ENCODE measurements around the gene RPS6KB2.

Gene RPS6KB2

DNA sequence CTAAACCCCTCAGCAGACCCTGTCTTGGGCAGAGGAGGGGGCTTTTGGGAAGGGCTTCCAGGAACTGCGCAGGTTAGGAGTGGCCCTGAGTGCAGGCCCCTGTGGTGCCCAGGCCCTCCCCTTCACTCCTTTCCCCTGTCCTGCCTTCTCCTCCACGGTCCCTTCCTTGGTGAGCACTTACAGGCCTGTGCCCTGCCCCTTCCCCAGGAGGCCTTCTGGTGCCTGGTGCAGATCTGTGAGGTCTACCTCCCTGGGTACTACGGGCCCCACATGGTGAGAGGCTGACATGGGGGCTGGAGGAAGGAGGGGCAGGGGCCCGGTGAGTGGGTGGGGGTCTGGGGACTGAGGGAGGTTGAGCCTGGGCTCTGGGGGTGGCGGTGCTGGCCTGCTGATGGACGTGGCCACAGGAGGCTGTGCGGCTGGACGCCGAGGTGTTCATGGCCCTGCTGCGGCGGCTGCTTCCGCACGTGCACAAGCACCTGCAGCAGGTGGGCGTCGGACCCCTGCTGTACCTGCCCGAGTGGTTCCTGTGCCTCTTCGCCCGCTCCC, 21.8 kb upstream of the RPS6KB2 start:
- 88 to 91% methylated on average over 14 to 17 of the region's 18 CpGs for WGBS, 2 experiments (ENCODE audit: insufficient coverage in 2 of 2)
- Histone ChIP-seq H3K4me3 (ENCODE audit: extremely low read depth, insufficient read depth, low read length, poor library complexity, severe bottlenecking) (no peak overlapping the region), H3K36me3 (ENCODE audit: control insufficient read depth, insufficient read depth, low read length) (no peaks in the 10 kb centered on the region), H3K4me1 (ENCODE audit: control insufficient read depth, insufficient read depth, low read length, poor library complexity, severe bottlenecking) (peaks cover 12% of the 10 kb centered on the region), H3K27ac (ENCODE audit: low read depth, low read length, severe bottlenecking) (no peak overlapping the region), H3K9me3 (ENCODE audit: control insufficient read depth, low read length) (no peaks in the 10 kb centered on the region)

DNA sequence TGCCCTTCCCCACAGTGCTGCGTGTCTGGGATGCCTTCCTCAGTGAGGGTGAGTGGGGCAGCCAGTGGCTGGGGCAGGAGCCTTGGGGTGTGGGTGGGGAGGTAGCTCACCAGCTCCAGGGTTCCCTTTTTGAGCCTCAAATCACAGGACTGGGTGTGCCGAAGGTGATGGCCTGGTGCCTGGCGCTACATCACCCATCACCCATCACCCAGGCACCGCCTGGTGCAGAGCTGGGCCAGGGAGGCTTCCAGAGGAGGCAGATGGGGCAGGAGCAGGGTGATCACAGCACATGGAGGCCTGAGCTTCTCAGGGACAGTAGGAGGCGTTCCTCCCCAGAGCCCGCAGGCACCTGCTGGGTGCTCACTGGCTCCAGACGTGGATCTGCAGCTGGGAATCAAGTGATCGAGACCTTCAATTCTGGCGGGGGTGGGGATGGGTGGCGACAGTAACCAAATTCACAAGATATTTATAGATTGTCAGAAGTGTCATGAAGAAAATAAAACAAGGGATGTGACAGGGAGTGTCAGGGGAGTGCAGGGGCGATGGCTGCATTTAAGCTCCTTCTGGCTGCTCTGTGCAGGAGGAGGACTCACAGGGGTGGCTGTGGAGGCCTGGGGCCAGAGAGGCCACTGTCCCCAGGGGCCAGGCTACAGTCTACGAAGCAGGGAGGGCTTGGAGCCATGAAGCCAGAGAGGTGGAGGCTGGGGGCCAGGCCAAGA, 21.2 kb upstream of the RPS6KB2 start:
- Histone ChIP-seq H3K4me1 (ENCODE audit: control insufficient read depth, insufficient read depth, low read length, poor library complexity, severe bottlenecking) (peaks cover 10% of the 10 kb centered on the region), H3K9me3 (ENCODE audit: control insufficient read depth, low read length) (no peaks in the 10 kb centered on the region), H3K36me3 (ENCODE audit: control insufficient read depth, insufficient read depth, low read length) (no peaks in the 10 kb centered on the region), H3K27ac (ENCODE audit: low read depth, low read length, severe bottlenecking) (no peak overlapping the region), H3K4me3 (ENCODE audit: extremely low read depth, insufficient read depth, low read length, poor library complexity, severe bottlenecking) (no peak overlapping the region)
- WGBS, 2 experiments (ENCODE audit: insufficient coverage in 2 of 2), result 83 to 85% methylated on average over 7 to 9 of the region's 12 CpGs

DNA sequence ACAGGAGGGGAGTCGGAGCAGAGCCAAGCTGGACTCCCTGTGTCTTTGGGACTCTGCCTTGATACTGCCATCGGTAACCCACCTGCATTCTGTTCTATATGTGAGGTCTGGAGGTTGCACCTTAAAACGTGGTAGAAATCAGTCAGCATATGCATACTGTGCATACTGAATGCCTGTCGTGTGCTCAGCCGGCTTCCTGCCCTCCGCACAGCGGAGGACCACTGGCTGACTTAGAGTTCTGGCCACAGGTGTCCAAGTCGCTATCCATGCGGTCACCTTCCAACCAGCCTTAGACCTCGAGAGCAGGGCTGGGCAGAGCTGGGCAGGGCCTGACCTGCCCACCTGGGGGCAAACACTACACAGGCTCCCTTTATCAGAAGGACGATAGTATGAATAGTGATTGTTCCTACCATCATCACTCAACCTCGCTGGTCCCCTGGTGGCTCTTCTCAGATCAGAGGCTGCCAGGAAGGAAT, 20.6 kb upstream of the RPS6KB2 start:
- WGBS, 2 experiments (ENCODE audit: insufficient coverage in 2 of 2), result 88 to 89% methylated on average over 10 to 12 of the region's 12 CpGs
- H3K4me3 ChIP-seq (ENCODE audit: extremely low read depth, insufficient read depth, low read length, poor library complexity, severe bottlenecking), result no peak overlapping the region
- no peaks in the 10 kb centered on the region for H3K36me3 ChIP-seq (ENCODE audit: control insufficient read depth, insufficient read depth, low read length)
- H3K4me1 ChIP-seq (ENCODE audit: control insufficient read depth, insufficient read depth, low read length, poor library complexity, severe bottlenecking), result peaks cover 7% of the 10 kb centered on the region
- H3K27ac ChIP-seq (ENCODE audit: low read depth, low read length, severe bottlenecking), result no peak overlapping the region
- no peaks in the 10 kb centered on the region for H3K9me3 ChIP-seq (ENCODE audit: control insufficient read depth, low read length)

DNA sequence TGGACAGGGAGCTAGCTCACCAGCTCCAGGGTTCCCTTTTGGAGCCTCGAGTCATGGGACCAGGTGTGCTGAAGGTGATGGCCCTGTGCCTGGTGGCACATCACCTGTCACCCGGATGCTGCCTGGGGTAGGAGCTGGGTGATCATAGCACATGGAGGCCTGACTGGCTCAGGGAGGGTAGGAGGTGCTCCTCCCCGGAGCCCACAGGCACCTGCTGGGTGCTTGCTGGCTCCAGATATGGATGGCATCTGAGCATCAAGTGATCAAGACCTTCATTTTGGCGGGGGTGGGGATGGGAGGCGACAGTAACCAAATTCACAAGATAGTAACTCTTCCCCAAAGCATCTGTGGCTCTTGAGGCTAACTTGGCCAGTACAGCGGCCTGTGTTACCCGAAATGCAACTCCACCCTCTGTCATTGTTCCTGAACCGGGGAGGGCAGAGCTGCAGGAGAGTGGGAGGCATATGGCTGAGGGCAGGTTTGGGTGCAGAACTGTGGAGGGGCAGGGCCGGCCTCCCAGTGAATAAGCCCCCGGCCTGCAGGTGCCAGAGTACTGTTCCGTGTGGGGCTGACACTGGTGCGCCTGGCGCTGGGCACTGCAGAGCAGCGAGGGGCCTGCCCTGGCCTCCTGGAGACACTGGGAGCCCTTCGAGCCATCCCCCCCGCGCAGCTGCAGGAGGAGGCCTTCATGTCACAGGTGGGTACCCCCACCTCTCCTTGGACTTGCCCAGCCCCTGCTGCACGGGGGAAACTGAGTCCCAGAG, 19.7 kb upstream of the RPS6KB2 start:
- no peak overlapping the region for H3K27ac ChIP-seq (ENCODE audit: low read depth, low read length, severe bottlenecking)
- H3K4me1 ChIP-seq (ENCODE audit: control insufficient read depth, insufficient read depth, low read length, poor library complexity, severe bottlenecking), result peaks cover 8% of the 10 kb centered on the region
- H3K9me3 ChIP-seq (ENCODE audit: control insufficient read depth, low read length), result no peaks in the 10 kb centered on the region
- WGBS, 2 experiments (ENCODE audit: insufficient coverage in 2 of 2), result 85 to 92% methylated on average over 5 to 16 of the region's 18 CpGs
- no peaks in the 10 kb centered on the region for H3K36me3 ChIP-seq (ENCODE audit: control insufficient read depth, insufficient read depth, low read length)
- no peak overlapping the region for H3K4me3 ChIP-seq (ENCODE audit: extremely low read depth, insufficient read depth, low read length, poor library complexity, severe bottlenecking)

DNA sequence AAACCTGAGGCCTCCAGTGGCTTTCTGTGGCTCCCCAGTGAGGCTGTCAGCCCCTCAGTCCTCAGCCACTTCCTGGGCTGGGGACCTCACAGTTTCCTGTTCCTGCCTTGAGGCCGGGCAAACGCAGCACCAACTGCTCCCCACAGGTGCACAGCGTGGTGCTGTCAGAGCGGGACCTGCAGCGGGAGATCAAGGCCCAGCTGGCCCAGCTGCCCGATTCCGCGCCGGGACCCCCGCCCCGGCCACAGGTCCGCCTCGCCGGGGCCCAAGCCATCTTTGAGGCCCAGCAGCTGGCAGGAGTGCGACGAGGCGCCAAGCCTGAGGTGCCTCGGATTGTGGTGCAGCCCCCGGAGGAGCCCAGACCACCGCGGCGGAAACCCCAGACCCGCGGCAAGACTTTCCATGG, 19.0 kb upstream of the RPS6KB2 start:
- peaks cover 3% of the 10 kb centered on the region for H3K4me1 ChIP-seq (ENCODE audit: control insufficient read depth, insufficient read depth, low read length, poor library complexity, severe bottlenecking)
- 92 to 95% methylated on average over 20 to 24 of the region's 24 CpGs for WGBS, 2 experiments (ENCODE audit: insufficient coverage in 2 of 2)
- no peaks in the 10 kb centered on the region for H3K36me3 ChIP-seq (ENCODE audit: control insufficient read depth, insufficient read depth, low read length)
- H3K4me3 ChIP-seq (ENCODE audit: extremely low read depth, insufficient read depth, low read length, poor library complexity, severe bottlenecking), result no peak overlapping the region
- no peak overlapping the region for H3K27ac ChIP-seq (ENCODE audit: low read depth, low read length, severe bottlenecking)
- H3K9me3 ChIP-seq (ENCODE audit: control insufficient read depth, low read length), result no peaks in the 10 kb centered on the region

DNA sequence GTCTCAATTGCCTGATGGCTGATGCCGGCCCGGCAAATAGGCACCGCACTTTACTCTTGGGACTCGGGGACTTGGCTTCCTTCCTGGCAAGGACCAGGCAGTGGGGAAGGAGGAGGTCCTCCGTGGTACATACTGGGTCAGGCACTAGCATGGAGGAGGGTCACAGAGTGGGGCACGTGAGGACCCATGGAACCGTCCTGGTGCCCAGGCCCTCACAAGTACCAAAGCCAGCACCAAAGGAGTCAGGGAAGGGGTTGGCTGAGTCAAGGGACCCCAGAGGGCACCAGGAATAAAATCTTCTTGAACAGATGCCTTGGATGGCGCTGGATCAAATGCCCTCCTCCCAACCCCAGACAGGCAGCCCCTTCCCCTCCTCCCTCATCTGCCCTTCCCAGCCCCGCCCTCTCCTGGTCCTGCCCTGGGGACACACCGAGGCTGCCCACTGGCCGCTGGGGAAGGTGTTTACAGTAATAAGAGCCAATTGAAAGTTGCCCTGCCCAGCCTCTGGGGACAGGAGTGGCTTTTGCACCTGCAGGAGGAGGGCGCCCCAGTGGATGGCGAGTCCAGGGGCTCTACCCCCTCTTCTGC, 18.4 kb upstream of the RPS6KB2 start:
- H3K36me3 ChIP-seq (ENCODE audit: control insufficient read depth, insufficient read depth, low read length), result no peaks in the 10 kb centered on the region
- H3K9me3 ChIP-seq (ENCODE audit: control insufficient read depth, low read length), result no peaks in the 10 kb centered on the region
- H3K4me3 ChIP-seq (ENCODE audit: extremely low read depth, insufficient read depth, low read length, poor library complexity, severe bottlenecking), result no peak overlapping the region
- no peak overlapping the region for H3K27ac ChIP-seq (ENCODE audit: low read depth, low read length, severe bottlenecking)
- WGBS, 2 experiments (ENCODE audit: insufficient coverage in 2 of 2), result 66 to 68% methylated on average over 9 of the region's 13 CpGs
- peaks cover 3% of the 10 kb centered on the region for H3K4me1 ChIP-seq (ENCODE audit: control insufficient read depth, insufficient read depth, low read length, poor library complexity, severe bottlenecking)

DNA sequence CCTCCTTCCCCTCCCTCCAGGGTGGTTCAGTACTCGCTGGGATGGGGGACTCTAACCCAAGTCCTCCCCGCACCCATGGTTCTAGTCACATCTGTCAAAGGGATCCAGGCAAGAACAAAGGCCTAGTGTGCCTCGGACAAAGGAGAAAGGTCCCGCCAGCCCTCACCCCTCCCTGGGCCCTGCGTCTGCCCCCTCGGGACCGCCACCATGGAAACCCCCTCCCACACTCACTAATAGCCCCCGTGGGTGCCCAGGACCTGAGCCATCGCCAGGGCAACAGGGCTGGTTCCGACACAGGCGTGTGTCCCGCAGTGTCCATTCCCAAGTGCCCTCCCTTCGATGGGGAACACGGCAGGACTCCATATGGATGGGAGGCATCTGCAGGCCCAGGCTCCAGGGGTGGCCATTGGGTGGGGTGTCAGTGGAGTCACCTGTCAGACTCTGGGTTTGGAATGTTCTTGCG, 17.9 kb upstream of the RPS6KB2 start:
- 89 to 95% methylated on average over 10 to 14 of the region's 15 CpGs for WGBS, 2 experiments (ENCODE audit: insufficient coverage in 2 of 2)

DNA sequence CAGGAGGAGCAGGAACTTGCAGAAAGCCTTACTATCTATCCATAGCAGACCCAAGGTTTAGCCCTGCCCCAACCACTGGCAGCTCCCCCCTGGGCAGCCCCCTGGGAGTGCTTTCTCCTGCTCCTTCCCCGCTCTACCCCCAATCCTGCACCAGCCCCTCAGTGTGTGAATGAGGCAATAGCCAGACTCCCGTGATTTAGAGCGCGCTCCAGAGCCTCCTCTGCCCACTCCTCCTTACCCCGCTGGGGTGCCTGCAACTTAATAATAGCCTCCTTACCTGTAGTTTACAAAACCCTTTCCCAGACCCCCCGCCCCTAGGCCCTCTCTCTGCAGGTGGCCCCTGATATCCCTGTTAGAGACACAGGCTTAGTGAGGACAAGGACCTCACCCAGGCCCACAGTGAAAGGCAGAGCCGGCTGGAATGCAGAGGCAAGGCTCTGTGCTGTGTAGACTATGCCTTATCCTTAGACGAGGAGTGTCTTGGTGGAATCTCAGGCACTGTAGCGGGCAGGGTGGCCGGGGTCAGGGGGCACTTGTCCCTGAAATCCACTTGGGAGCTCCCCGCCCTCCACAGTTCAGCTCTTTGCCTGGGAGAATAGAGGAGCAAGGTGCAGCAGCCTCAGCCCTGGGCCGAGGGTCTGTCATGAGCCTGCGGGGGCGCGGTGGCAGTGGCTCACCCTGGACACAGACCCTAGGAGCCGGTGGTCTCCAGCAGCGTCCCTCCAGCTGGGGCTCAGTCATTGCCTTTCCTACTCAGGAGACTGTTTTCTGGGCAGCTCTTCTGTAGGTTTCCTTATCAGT, 17.1 kb upstream of the RPS6KB2 start:
- H3K27ac ChIP-seq (ENCODE audit: low read depth, low read length, severe bottlenecking), result no peak overlapping the region
- no peaks in the 10 kb centered on the region for H3K36me3 ChIP-seq (ENCODE audit: control insufficient read depth, insufficient read depth, low read length)
- H3K9me3 ChIP-seq (ENCODE audit: control insufficient read depth, low read length), result no peaks in the 10 kb centered on the region
- 79 to 84% methylated on average over 13 to 17 of the region's 17 CpGs for WGBS, 2 experiments (ENCODE audit: insufficient coverage in 2 of 2)
- peaks cover 3% of the 10 kb centered on the region for H3K4me1 ChIP-seq (ENCODE audit: control insufficient read depth, insufficient read depth, low read length, poor library complexity, severe bottlenecking)
- no peak overlapping the region for H3K4me3 ChIP-seq (ENCODE audit: extremely low read depth, insufficient read depth, low read length, poor library complexity, severe bottlenecking)

More for the DNA sequence above, 17.9 kb upstream of the RPS6KB2 start:
- peaks cover 3% of the 10 kb centered on the region for H3K4me1 ChIP-seq (ENCODE audit: control insufficient read depth, insufficient read depth, low read length, poor library complexity, severe bottlenecking)
- no peak overlapping the region for H3K27ac ChIP-seq (ENCODE audit: low read depth, low read length, severe bottlenecking)
- H3K36me3 ChIP-seq (ENCODE audit: control insufficient read depth, insufficient read depth, low read length), result no peaks in the 10 kb centered on the region
- H3K4me3 ChIP-seq (ENCODE audit: extremely low read depth, insufficient read depth, low read length, poor library complexity, severe bottlenecking), result no peak overlapping the region
- no peaks in the 10 kb centered on the region for H3K9me3 ChIP-seq (ENCODE audit: control insufficient read depth, low read length)

DNA sequence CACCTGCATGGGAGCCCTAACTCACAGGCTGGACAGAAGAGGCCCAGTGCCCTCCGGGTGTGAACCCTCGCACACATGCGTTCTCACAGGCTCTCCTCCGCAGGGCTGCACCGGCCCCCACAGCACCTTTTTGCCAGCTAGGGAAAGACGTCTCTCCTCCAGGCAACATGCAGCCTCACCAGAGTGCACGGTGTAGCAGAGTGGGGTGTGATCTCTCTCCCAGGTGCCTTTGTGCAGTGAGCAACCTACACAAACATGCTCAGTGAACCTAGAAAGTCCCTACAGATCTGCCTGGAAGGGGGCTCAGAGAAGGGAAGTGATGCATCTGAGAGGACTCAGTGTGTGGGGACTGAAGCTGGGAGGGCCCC, 16.5 kb upstream of the RPS6KB2 start:
- H3K4me3 ChIP-seq (ENCODE audit: extremely low read depth, insufficient read depth, low read length, poor library complexity, severe bottlenecking), result no peak overlapping the region
- H3K27ac ChIP-seq (ENCODE audit: low read depth, low read length, severe bottlenecking), result no peak overlapping the region
- no peaks in the 10 kb centered on the region for H3K9me3 ChIP-seq (ENCODE audit: control insufficient read depth, low read length)
- 80 to 90% methylated on average over 5 to 7 of the region's 7 CpGs for WGBS, 2 experiments (ENCODE audit: insufficient coverage in 2 of 2)
- no peaks in the 10 kb centered on the region for H3K36me3 ChIP-seq (ENCODE audit: control insufficient read depth, insufficient read depth, low read length)
- H3K4me1 ChIP-seq (ENCODE audit: control insufficient read depth, insufficient read depth, low read length, poor library complexity, severe bottlenecking), result peaks cover 3% of the 10 kb centered on the region
